Activated CD8-positive, alpha-beta memory T cell treated with anti-CD3 and anti-CD28 coated beads for 36 hours (primary cell): ENCODE results near the gene ADAMTS6. TPM values are rescaled to one million over a fixed set of nuclear protein-coding genes. Genes with fewer than 3 reads are reported as not detected.

Experiments used
- CTCF ChIA-PET: fragments of 350-600 bp; sonication (Branson Sonifier 250); formaldehyde crosslinking; loops from one replicate; lab custom pipeline; 2021; ENCODE audit warnings: antibody characterized with exemption; lab: Charles Lee
- POLR2A ChIA-PET: fragments of 350-600 bp; sonication (Branson Sonifier 250); formaldehyde crosslinking; loops from one replicate; lab custom pipeline; 2021; ENCODE audit warnings: antibody characterized with exemption; lab: Charles Lee
- total RNA-seq, 2 experiments: library from RNA; stranded (reverse); gene quantifications; one replicate each; pipeline ENCODE4 v1.2.3, GENCODE V29; 2021

ADAMTS6 gene
- total RNA-seq, 2 experiments from 2014 or later = 1.3 to 1.4 TPM

- ChIA-PET CTCF (interaction anchor here (1.2 kb wide), 1 partner anchor 13 kb away, joined by 3 read pairs; no protein-coding TSS in a partner anchor), POLR2A (no interaction called here)
These were observed 380.6 kb downstream of the ADAMTS6 start for GRCh38 chr5:65100911-65101631.

Other genes with a start within 250 kb of the ADAMTS6 start
- 10 to 100 TPM; 78.6 to 85.7 TPM for gene CENPK, start 81.2 kb upstream of the ADAMTS6 start, total RNA-seq
- gene PPWD1, start 81.4 kb upstream of the ADAMTS6 start, total RNA-seq = 10 to 100 TPM; 43.4 to 48.7 TPM
- 1 to 10 TPM; 6.2 to 6.3 TPM for gene TRIM23, start 142.4 kb upstream of the ADAMTS6 start, total RNA-seq
- gene SHLD3, start 143.1 kb upstream of the ADAMTS6 start, total RNA-seq = 1 to 10 TPM; 6.5 to 6.8 TPM
- 10 to 100 TPM; 20.9 to 21.9 TPM for gene TRAPPC13, start 143.1 kb upstream of the ADAMTS6 start, total RNA-seq
- 10 to 100 TPM; 12.3 TPM for gene SGTB, start 240.2 kb upstream of the ADAMTS6 start, total RNA-seq
- gene NLN, start 240.3 kb upstream of the ADAMTS6 start, total RNA-seq = 10 to 100 TPM; 33.4 to 38.3 TPM